ENCODE data around the gene GAS2L2. TPM values are rescaled to one million over a fixed set of nuclear protein-coding genes. Genes with fewer than 3 reads are reported as not detected.
"Not testable (repeated sequence)": the region's sequence is repeated elsewhere in the genome, so short reads cannot be mapped to it uniquely, and the experiment has no call there.

GAS2L2 gene
- total RNA-seq, 1 donor from 2014 or later = not detected

GRCh38 chr17:35728551-35728950, 24.5 kb downstream of the GAS2L2 start:
- no peak for DNase-seq (ENCODE audit: low read depth in 2 of 2)

GRCh38 chr17:35727635-35728034, 25.4 kb downstream of the GAS2L2 start:
- DNase-seq (ENCODE audit: low read depth in 2 of 2) = no peak

DNA sequence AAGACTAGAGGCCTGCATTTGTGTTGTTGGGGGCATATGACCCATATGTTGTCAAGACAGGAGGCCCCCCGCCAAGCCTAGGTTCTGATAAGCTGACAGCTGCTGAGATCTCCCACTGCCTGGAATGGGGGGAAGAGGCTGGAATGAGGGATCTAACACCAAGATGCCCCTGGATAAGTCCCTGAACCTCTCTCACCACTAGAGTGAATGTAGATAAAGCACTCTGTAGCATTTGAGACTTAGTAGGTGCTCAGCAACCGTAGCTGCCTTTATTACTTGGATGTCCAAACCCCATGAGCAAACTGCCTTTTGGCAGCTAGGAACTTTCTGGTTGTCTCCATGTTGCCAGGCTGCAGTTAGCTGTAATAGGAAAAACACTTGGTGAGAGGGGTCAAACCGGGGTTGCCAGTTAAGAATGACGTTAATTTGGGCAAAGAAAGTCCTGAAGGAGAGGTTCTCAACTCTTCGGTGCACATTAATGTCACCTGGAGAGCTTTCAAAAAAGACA, 26.0 kb downstream of the GAS2L2 start:
- no peak for DNase-seq (ENCODE audit: low read depth in 2 of 2)

DNA sequence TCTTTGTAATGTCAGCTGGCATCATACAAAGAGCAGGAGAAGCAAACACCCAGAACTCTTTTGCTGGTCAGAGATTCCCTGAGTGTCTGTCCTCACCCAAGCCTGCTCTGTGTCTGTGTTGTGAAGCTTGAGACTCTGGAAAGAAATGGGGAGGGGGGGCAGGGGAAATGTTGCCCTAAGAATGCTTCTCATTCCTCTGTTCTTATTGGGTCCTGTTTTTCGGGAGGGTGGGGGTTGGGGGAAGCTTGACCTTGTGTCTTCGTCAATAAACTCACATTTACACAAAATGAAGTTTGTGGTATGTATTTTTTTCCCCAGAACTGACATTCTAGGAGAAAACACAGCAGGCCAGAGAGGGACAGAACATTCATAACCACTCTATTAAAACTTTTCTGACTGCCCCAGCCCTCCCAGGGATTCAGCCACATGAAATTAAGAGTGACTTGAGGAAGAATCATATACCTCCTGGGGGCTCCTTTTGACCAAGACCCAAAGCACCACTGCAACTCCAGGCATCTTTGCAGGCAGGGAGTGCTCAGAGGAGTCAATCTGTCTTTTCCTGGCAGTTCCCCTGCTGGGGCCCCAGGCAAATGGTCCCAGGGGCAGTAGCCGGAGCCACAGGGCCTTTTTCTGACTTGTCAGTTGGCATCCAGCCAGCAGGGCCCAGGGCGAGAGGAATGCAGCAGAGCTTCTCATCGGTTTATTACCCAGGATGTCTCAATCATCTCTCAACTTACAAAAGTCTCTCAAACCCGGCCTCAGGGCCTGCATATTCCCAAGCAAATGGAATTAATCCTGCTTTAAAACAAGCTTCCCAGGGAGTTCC, 26.7 kb downstream of the GAS2L2 start:
- peak in 1 of 2 donors; percentile 34 for DNase-seq (ENCODE audit: low read depth in 2 of 2)

DNA sequence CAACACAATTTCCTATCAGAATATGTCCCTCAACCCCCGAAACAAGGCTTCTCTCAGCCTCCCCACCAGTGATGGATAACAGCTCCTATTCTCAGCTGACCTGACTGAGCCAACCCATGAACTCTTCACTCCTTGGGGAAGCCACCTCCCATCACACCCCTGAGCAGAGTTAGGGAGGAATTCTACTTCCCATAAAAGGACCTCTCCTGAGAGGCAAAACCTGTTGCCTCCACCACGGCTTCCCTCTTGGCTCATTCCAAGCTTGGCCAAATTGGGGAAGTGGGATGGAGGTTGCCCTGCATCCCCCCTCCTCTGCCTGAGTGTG, 27.3 kb downstream of the GAS2L2 start:
- no peak for DNase-seq (ENCODE audit: low read depth in 2 of 2)

DNA sequence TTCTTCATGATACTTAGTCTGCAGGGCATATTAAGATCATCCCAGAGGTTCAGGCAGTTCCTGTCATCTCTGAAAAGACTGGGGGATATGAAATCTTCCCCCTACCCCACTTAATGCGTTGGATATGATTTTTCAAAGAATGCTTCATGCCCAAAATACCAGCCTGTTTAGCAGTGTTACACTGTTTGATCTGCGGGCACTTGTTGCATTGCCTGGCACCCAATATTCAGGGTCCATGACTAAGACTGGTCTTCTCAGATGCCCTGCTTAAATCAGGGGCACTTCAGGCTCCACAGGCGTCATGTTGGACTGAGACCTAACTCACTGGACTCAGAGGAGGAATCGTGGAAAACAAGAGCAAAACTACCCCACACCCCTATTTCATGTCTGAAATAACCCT, 28.0 kb downstream of the GAS2L2 start:
- no peak for DNase-seq (ENCODE audit: low read depth in 2 of 2)

GRCh38 chr17:35723735-35724134, 29.3 kb downstream of the GAS2L2 start:
- DNase-seq (ENCODE audit: low read depth in 2 of 2) = no peak

GRCh38 chr17:35717475-35717874, 35.6 kb downstream of the GAS2L2 start:
- DNase-seq (ENCODE audit: low read depth in 2 of 2) = no peak

- DNase-seq (ENCODE audit: low read depth in 2 of 2) = no peak
Measured at GRCh38 chr17:35716897-35717465, 36.1 kb downstream of the GAS2L2 start.

GRCh38 chr17:35716173-35716572, 36.9 kb downstream of the GAS2L2 start:
- DNase-seq (ENCODE audit: low read depth in 2 of 2) = no peak

GRCh38 chr17:35715416-35715815, 37.6 kb downstream of the GAS2L2 start:
- no peak for DNase-seq (ENCODE audit: low read depth in 2 of 2)

- no peak for DNase-seq (ENCODE audit: low read depth in 2 of 2)
Measured at GRCh38 chr17:35714988-35715387, 38.1 kb downstream of the GAS2L2 start.

DNA sequence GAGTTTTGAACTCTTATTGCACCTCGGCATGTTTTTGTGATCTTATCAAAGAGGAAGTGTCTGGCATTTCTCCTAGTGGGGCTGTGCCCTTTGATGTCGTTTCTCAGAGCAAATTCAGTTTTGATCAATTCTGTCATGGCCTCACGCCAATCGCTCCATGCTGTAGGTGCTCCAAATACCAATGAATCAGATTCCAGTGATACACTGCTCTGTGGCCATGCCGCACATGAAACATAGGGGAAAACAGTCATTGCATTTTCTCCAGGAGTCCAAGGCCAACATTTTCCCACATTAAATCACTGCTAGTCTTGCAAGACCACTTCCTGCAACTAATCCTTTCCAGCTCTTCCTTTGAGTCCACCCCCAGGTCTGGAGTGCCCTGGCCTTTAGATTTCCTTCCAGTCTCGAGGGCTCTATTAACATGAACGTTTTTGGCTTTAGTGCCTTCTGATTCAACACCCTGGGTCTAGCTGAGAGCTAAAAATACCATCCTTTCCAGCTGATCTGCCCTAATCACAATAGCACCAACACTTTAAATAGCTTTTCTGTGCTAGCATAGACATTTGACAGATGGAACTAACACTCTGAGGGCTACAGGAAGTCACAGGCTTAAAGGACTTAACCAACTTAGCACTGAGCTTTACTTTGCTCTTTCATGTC, 39.8 kb downstream of the GAS2L2 start:
- DNase-seq (ENCODE audit: low read depth in 2 of 2) = peak in 1 of 2 donors; percentile 95

DNA sequence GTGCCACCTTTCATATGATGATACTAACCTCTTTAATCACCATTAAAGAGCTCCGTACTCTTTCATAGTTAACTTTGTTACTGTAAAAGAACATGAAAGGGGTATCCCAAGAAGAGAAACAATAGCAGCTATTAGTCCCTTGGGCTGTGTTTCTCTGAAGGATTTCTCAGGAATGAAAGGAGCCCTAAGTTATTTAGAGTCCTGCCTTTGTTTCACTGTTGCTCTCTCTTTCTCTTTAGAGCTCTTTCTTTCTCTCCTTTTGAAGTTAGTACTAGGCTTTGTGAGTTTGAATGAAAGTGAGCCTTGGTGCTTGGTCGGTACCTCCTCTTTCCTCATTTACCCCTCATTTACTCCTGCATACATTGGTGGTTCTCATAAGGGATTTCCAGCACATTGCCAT, 42.1 kb downstream of the GAS2L2 start:
- DNase-seq (ENCODE audit: low read depth in 2 of 2) = no peak

- DNase-seq (ENCODE audit: low read depth in 2 of 2) = no peak
Measured at GRCh38 chr17:35709874-35710273, 43.2 kb downstream of the GAS2L2 start.

GRCh38 chr17:35708951-35709350, 44.1 kb downstream of the GAS2L2 start:
- no peak for DNase-seq (ENCODE audit: low read depth in 2 of 2)

- no peak for DNase-seq (ENCODE audit: low read depth in 2 of 2)
Measured at GRCh38 chr17:35708149-35708548, 44.9 kb downstream of the GAS2L2 start.

- no peak for DNase-seq (ENCODE audit: low read depth in 2 of 2)
Measured at GRCh38 chr17:35705705-35706104, 47.3 kb downstream of the GAS2L2 start.

DNA sequence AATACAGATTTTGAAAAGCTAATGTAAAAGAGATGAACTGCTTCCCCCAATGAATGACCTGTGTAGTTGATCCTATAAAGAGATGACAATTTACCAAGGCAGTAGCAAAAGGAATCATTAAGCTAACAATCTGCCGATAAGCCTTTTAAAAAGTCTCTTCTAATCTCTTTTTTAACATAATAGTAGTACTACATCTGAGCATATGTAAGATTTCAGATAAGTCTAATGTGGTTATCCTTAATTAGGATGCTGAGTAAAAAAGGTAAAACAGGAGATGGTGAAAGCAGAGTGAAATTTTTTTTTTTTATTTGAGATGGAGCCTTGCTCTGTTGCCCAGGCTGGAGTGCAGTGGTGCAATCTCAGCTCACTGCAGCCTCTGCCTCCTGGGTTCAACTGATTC, 47.8 kb downstream of the GAS2L2 start:
- DNase-seq (ENCODE audit: low read depth in 2 of 2) = no peak

DNA sequence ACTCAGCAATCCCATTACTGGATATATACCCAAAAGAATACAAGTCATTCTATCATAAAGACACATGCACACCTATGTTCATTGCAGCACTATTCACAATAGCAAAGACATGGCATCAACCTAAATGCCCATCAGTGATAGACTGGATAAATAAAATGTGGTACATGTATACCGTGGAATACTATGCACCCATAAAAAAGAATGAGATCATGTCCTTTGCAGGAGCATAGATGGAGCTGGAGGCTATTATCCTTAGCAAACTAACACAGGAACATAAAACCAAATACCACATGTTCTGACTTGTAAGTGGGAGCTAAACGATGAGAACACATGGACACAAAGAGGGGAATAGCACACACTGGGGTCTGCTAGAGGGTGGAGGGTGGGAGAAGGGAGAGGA, 49.7 kb downstream of the GAS2L2 start:
- DNase-seq (ENCODE audit: low read depth in 2 of 2) = not testable (repeated sequence)

DNA sequence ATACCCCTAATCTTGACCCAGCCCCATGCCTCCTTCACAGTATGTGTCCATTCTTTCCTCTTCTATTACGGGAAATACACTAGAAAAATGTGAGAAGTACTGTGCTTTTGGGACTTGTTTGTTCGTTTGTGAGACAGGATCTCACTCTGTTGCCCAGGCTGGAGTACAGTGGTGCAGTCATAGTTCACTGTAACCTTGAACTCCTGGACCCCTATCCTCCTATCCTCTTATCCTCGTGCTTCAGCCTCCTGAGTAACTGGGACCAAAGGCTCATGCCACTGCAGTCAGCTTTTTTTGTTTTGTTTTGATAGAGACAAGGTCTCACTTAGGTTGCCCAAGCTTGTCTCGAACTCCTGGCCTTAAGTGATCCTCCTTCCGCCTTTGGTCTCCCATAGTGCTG, 51.5 kb downstream of the GAS2L2 start:
- DNase-seq (ENCODE audit: low read depth in 2 of 2) = no peak

GRCh38 chr17:35700150-35700549, 52.9 kb downstream of the GAS2L2 start:
- no peak for DNase-seq (ENCODE audit: low read depth in 2 of 2)

GRCh38 chr17:35698800-35699199, 54.2 kb downstream of the GAS2L2 start:
- DNase-seq (ENCODE audit: low read depth in 2 of 2) = no peak

All from dermis microvascular lymphatic vessel endothelial cell (primary cell).